Measurements from ENCODE around the gene IMPACT. TPM values are rescaled to one million over a fixed set of nuclear protein-coding genes. Genes with fewer than 3 reads are reported as not detected.

The IMPACT gene
- total RNA-seq, 4 donors from 2014 or later: 28.5 to 34.1 (median 32.6) TPM

DNA sequence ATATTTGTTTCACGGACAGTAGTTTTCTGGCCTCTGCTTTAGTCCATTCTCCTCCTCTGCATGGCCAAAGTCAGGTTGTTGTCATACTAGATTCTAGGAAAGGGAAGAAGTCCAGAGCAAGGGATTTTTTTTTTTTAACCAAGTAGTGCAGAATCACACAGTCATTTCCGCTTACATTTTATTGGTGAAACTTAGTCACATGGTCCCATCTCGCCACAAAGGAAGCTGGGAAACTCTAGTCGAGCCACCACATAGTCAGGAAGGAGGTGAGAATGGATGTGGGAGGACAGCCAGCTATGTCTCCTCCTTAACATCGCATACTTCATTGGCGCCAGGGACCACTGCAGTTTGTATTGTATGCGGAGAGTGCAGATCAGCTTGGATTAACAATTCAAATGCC is 44.3 kb downstream of the IMPACT start:
- TF ChIP-seq POLR2A (IDR thresholded peaks at IDR 0.05): no peak
- TF ChIP-seq, protein P1, sequence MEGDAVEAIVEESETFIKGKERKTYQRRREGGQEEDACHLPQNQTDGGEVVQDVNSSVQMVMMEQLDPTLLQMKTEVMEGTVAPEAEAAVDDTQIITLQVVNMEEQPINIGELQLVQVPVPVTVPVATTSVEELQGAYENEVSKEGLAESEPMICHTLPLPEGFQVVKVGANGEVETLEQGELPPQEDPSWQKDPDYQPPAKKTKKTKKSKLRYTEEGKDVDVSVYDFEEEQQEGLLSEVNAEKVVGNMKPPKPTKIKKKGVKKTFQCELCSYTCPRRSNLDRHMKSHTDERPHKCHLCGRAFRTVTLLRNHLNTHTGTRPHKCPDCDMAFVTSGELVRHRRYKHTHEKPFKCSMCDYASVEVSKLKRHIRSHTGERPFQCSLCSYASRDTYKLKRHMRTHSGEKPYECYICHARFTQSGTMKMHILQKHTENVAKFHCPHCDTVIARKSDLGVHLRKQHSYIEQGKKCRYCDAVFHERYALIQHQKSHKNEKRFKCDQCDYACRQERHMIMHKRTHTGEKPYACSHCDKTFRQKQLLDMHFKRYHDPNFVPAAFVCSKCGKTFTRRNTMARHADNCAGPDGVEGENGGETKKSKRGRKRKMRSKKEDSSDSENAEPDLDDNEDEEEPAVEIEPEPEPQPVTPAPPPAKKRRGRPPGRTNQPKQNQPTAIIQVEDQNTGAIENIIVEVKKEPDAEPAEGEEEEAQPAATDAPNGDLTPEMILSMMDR (IDR thresholded peaks at IDR 0.05): no peak
- DNase-seq: no peak
- Histone ChIP-seq H3K36me3 (no peaks in the 10 kb centered on the region), H3K9me3 (no peaks in the 10 kb centered on the region), H3K27ac (no peak overlapping the region), H3K4me3 (replicated peaks in 1 of 3) (no peak overlapping the region), H3K4me1 (no peaks in the 10 kb centered on the region), H3K27me3 (no peaks in the 10 kb centered on the region)
- intact Hi-C loops (cut with DNase I): no loop called here
- WGBS, 2 donors: 90 to 92% methylated on average over 7 of the region's 7 CpGs

DNA sequence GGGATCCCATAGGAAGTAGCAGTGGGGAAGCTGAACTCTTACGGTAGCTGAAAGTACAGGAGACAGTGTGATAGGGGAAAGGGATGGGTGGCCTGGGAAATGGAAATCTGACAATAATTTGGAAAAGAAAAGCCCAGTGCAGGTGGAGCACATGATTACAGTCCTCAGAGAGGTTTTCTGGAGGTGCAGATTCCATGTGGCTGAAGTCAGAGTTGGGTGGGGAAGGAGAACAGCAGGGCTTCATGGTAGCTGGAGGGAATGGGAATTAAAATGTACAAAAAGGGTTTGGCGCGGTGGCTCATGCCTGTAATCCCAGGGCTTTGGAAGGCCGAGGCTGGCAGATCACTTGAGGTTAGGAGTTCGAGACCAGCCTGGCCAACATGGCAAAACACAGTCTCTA is 46.1 kb downstream of the IMPACT start:
- no peak for DNase-seq

DNA sequence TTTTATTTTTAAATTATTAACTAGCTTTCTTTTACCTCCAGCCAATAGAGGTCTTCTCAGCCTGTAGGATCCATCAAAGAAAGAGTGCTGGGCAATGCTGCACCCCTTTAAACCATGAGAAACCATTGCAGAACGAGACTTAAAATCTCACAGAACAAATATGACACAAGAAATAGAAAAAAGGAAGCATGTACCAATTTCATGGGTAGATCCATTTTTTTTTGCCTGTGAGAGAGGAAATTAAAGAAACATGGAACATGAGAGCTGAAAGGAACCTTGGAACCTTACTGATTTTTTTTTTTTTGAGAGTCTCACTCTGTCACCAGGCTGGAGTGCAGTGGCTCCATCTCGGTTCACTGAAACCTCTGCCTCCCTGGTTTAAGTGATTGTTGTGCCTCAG is 47.9 kb downstream of the IMPACT start:
- Histone ChIP-seq H3K36me3 (no peaks in the 10 kb centered on the region), H3K27me3 (no peaks in the 10 kb centered on the region), H3K9me3 (no peaks in the 10 kb centered on the region), H3K27ac (no peak overlapping the region), H3K4me1 (no peaks in the 10 kb centered on the region), H3K4me3 (replicated peaks in 1 of 3) (no peak overlapping the region)
- WGBS, 2 donors: 71 to 73% methylated on average over 2 of the region's 2 CpGs
- DNase-seq: no peak
- TF ChIP-seq, protein P1 (IDR thresholded peaks at IDR 0.05): no peak
- TF ChIP-seq POLR2A (IDR thresholded peaks at IDR 0.05): no peak
- intact Hi-C loops (cut with DNase I): no loop called here

More for the DNA sequence above, 46.1 kb downstream of the IMPACT start:
- H3K4me1 ChIP-seq: no peaks in the 10 kb centered on the region
- H3K27ac ChIP-seq: no peak overlapping the region
- intact Hi-C loops (cut with DNase I): no loop called here
- no peaks in the 10 kb centered on the region for H3K36me3 ChIP-seq
- no peak overlapping the region for H3K4me3 ChIP-seq (replicated peaks in 1 of 3)
- WGBS, 2 donors: 96% methylated on average over 5 of the region's 5 CpGs
- TF ChIP-seq POLR2A (IDR thresholded peaks at IDR 0.05): no peak
- TF ChIP-seq, protein P1 (IDR thresholded peaks at IDR 0.05): no peak
- H3K9me3 ChIP-seq: no peaks in the 10 kb centered on the region
- no peaks in the 10 kb centered on the region for H3K27me3 ChIP-seq

DNA sequence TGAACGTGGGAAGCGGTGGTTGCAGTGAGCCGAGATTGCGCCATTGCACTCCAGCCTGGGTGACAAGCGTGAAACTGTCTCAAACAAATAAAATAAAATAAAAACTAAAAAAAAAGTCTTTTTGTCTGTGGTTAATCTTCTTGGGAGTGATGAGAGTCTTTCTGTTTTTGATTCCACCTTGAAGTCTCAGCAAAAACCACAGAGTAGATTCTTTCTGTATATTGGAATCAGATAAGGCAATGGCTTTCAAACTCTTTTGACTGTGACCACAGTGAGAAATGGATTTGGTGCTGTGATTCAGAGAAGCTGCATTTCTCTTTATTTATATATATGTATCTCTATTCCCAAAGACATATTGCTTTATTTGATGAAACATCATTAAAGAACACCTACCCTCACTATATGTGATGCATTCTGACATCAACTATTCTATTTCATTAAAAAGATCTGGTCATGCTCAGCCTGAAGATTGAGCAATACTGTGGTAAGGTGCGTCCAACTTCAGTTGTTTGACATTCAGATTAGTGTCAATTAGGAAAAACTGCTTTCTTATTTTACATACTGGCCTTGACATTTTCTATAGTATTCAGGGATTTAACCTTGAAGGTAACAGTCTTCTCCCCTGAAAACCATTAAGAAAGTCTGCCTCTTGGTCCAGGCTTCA is 49.6 kb downstream of the IMPACT start:
- no peak overlapping the region for H3K4me3 ChIP-seq (replicated peaks in 1 of 3)
- H3K36me3 ChIP-seq: no peaks in the 10 kb centered on the region
- H3K9me3 ChIP-seq: no peaks in the 10 kb centered on the region
- H3K27ac ChIP-seq: no peak overlapping the region
- no peak for TF ChIP-seq POLR2A (IDR thresholded peaks at IDR 0.05)
- TF ChIP-seq, protein P1 (IDR thresholded peaks at IDR 0.05): no peak
- no peaks in the 10 kb centered on the region for H3K27me3 ChIP-seq
- DNase-seq: no peak
- intact Hi-C loops (cut with DNase I): no loop called here
- no peaks in the 10 kb centered on the region for H3K4me1 ChIP-seq
- WGBS, 2 donors: 90% methylated on average over 6 of the region's 6 CpGs

DNA sequence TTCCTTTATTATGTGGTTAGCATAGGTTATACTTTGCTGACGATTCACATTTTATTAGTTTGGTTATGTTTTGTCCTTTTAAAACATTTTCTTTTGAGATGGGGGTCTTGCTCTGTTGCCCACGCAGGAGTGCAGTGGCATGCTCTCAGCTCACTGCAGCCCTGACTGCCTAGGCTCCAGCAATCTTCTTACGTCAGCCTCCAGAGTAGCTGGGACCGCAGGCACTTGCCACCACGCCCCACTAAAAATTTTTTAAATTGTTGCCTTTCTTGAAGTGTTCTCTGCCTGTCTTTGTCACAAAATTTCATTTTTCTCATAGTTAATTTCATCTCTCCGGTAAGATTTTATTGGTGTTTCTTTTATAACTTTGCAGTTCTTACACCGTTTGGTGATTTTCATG is 52.9 kb downstream of the IMPACT start:
- WGBS, 2 donors: 69 to 89% methylated on average over 7 of the region's 7 CpGs

More for the DNA sequence above, 52.9 kb downstream of the IMPACT start:
- H3K4me1 ChIP-seq: no peaks in the 10 kb centered on the region
- H3K9me3 ChIP-seq: no peaks in the 10 kb centered on the region
- no peak overlapping the region for H3K27ac ChIP-seq
- no peaks in the 10 kb centered on the region for H3K27me3 ChIP-seq
- TF ChIP-seq POLR2A (IDR thresholded peaks at IDR 0.05): no peak
- TF ChIP-seq, protein P1 (IDR thresholded peaks at IDR 0.05): no peak
- H3K36me3 ChIP-seq: no peaks in the 10 kb centered on the region
- no peak for DNase-seq
- intact Hi-C loops (cut with DNase I): no loop called here
- no peak overlapping the region for H3K4me3 ChIP-seq (replicated peaks in 1 of 3)
